Osteocyte (in vitro differentiated cells): Measurements from ENCODE around the gene UVSSA. TPM values are rescaled to one million over a fixed set of nuclear protein-coding genes. Genes with fewer than 3 reads are reported as not detected.

Source experiments
- DNase-seq: peaks from one replicate; pipeline ENCODE4 v3.0.0; 2021; ENCODE audit warnings: mixed read lengths; ENCODE audit not compliant: unreplicated experiment; ENCODE audit errors: extremely low spot score
- H3K27ac Mint-ChIP-seq: one replicate; pipeline ENCODE4 v1.8.0; 2021; ENCODE audit warnings: mild to moderate bottlenecking, mixed read lengths; ENCODE audit not compliant: unreplicated experiment
- H3K27me3 Mint-ChIP-seq: one replicate; pipeline ENCODE4 v1.8.0; 2021; ENCODE audit warnings: mixed read lengths; ENCODE audit not compliant: unreplicated experiment
- H3K36me3 Mint-ChIP-seq: one replicate; pipeline ENCODE4 v1.8.0; 2021; ENCODE audit warnings: mixed read lengths; ENCODE audit not compliant: unreplicated experiment
- H3K4me1 Mint-ChIP-seq: one replicate; pipeline ENCODE4 v1.8.0; 2021; ENCODE audit warnings: mixed read lengths; ENCODE audit not compliant: unreplicated experiment
- H3K4me3 Mint-ChIP-seq: one replicate; pipeline ENCODE4 v1.8.0; 2021; ENCODE audit warnings: mild to moderate bottlenecking, moderate library complexity, mixed read lengths; ENCODE audit not compliant: unreplicated experiment
- H3K9me3 Mint-ChIP-seq: one replicate; pipeline ENCODE4 v1.8.0; 2021; ENCODE audit warnings: mixed read lengths; ENCODE audit not compliant: unreplicated experiment
- total RNA-seq: library from RNA; stranded (reverse); gene quantifications from 2 replicates; pipeline ENCODE4 v1.2.1, GENCODE V29; 2021
- TF ChIP-seq, protein P1 (sequence below): fragments of 200-600 bp; sonication (generic); IDR thresholded peaks from 2 replicates; pipeline ENCODE4 v1.5.0; 2021; ENCODE audit warnings: antibody characterized with exemption, mild to moderate bottlenecking, moderate library complexity

Gene UVSSA
- total RNA-seq, 1 donor from 2014 or later, result 26.7 TPM

DNA sequence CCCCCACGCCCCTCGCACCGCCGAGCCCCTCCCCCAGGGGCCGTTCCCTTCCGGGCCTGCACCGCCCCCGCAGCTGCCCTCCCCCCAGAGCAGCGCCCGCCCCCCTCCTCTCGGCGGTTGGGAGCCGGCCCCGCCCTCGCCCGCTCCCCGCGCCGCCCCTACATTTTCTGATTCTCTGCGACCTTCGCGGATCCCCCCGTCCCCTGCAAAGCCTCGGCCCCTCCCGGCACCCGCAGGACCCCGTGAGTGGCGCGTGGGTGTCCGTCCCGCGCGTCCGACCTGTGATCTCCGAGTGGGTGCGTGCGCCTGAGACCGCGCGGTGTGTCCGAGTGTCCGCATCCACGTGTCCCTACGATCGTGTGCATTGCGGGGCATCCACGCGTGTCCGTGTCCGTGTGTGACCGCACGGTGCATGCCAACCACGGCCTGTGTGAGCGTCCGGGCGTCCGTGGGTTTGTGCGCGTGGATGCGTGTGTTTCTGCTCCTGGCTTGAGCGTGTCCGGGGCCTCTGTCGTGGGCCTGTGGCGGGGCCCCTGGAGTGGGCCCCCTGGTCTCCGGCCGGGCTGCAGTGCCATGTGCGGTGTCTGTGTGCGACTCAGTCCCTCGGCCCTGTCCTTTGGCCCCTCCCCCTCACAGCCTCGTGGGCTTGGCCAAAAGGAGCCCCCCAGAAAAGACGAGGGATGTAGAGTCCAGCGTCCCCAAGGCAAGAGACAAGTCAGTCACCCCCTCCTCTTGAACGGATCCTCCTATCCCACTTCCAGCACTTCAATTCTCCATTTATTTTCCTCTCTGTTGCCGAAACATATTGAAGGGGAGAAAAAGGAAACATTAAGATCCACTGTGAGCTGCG is 68.0 kb downstream of the UVSSA start:
- TF ChIP-seq, protein P1, sequence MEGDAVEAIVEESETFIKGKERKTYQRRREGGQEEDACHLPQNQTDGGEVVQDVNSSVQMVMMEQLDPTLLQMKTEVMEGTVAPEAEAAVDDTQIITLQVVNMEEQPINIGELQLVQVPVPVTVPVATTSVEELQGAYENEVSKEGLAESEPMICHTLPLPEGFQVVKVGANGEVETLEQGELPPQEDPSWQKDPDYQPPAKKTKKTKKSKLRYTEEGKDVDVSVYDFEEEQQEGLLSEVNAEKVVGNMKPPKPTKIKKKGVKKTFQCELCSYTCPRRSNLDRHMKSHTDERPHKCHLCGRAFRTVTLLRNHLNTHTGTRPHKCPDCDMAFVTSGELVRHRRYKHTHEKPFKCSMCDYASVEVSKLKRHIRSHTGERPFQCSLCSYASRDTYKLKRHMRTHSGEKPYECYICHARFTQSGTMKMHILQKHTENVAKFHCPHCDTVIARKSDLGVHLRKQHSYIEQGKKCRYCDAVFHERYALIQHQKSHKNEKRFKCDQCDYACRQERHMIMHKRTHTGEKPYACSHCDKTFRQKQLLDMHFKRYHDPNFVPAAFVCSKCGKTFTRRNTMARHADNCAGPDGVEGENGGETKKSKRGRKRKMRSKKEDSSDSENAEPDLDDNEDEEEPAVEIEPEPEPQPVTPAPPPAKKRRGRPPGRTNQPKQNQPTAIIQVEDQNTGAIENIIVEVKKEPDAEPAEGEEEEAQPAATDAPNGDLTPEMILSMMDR, result no peak
- no peaks in the 10 kb centered on the region for H3K36me3 Mint-ChIP-seq
- no peak overlapping the region for H3K4me3 Mint-ChIP-seq
- peaks cover 2% of the 10 kb centered on the region for H3K27me3 Mint-ChIP-seq
- H3K4me1 Mint-ChIP-seq, result no peaks in the 10 kb centered on the region
- H3K9me3 Mint-ChIP-seq, result no peaks in the 10 kb centered on the region
- no peak overlapping the region for H3K27ac Mint-ChIP-seq
- DNase-seq, result peak; percentile 83

DNA sequence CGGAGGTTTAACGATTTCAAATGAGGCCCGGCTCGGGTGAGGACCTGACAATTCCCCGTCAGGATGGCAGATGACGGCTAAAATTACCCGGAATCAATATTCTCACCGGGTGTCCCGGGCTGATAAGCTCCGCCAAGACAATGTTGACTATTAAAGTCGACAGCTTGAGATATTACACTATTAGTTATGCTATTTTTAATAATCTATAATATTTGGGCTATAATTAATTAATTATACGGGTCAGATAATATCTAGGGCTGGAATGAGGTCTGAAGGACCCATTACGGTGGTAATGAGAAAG is 68.6 kb downstream of the UVSSA start:
- Mint-ChIP-seq H3K36me3 (no peaks in the 10 kb centered on the region), H3K27me3 (peaks cover 6% of the 10 kb centered on the region), H3K4me3 (no peak overlapping the region), H3K27ac (no peak overlapping the region), H3K9me3 (no peaks in the 10 kb centered on the region), H3K4me1 (no peaks in the 10 kb centered on the region)
- DNase-seq, result peak; percentile 44
- TF ChIP-seq, protein P1, result no peak

DNA sequence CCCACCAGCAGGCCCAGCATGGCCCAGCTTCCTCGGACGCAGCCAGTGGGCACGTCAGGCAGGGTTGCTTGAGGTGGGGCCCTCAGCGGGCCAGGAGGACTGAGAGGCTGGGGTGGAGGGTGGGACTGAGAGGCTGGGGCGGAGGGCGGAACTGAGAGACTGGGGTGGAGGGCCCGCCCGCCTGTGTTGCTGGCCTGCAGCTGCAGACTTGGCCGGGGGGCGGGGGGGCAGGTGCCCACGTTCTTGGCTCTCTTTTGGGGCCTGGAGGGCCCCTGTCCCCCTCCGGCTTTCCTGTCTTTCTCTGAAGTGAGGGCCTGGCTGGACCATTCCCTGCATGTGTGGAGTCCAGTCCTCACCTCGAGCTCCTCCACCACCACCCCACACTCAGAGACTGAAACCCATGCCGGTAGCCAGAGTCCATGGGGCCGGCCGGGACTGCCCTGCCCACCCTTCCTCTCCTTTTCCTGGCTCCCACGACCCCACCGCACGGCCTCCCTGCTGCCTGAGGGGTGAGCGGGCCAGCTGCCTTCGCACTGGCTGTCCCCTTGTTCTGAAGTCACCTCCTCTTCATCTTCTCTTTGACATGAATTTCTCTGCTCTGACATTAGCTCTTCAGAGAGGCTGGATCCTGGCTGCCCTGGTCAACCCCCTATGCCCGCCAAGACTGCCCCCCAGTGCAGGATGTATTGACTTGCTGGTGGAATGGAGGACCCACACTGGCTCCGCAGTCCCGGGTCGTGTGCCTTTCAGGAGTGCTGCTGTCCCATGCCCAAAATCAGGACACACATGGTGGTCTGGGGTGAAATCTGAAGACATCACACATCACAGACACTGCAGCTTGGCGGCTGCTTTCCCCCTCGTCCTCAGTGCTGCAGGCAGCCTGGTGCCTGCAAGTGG is 69.3 kb downstream of the UVSSA start:
- Mint-ChIP-seq H3K27ac (no peak overlapping the region), H3K4me1 (no peaks in the 10 kb centered on the region), H3K4me3 (no peak overlapping the region), H3K27me3 (peaks cover 6% of the 10 kb centered on the region), H3K9me3 (no peaks in the 10 kb centered on the region), H3K36me3 (no peaks in the 10 kb centered on the region)
- peak; percentile 83 for DNase-seq
- TF ChIP-seq, protein P1, result no peak

DNA sequence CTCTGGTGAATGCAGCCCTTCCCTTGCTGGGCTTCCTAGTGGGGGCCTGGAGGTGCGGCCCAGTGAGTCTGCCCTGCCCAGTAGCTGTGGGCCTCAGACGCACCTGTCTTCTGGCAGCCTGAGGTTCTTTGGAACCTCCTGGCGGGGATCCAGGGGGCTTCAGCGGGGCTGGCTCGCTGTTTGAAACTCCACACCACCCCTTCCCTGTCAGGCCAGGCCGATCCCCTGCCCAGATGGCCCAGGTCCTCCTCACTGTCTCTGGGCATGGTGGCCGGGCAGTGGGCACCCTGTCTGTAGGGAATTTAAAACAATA is 69.9 kb downstream of the UVSSA start:
- Mint-ChIP-seq H3K36me3 (no peaks in the 10 kb centered on the region), H3K27ac (no peak overlapping the region), H3K4me1 (no peaks in the 10 kb centered on the region), H3K27me3 (peaks cover 10% of the 10 kb centered on the region), H3K4me3 (no peak overlapping the region), H3K9me3 (no peaks in the 10 kb centered on the region)
- TF ChIP-seq, protein P1, result no peak
- DNase-seq, result peak; percentile 76
